PFSK-1 (cell line): ENCODE measurements around the gene KCNC3.

Experiments
- SIN3A ChIP-seq: IDR thresholded peaks from 2 replicates; pipeline ENCODE4 v1.6.1; 2012; ENCODE audit warnings: mild to moderate bottlenecking, low read length, moderate library complexity, borderline replicate concordance; ENCODE audit not compliant: insufficient read depth
- TAF1 ChIP-seq: IDR thresholded peaks from 2 replicates; pipeline ENCODE4 v1.6.1; 2012; ENCODE audit warnings: low read length, control low read depth, borderline replicate concordance; ENCODE audit not compliant: insufficient read depth

GRCh38 chr19:50327013-50327412, 2.2 kb downstream of the KCNC3 start:
- TF ChIP-seq SIN3A = no peak
- no peak for TF ChIP-seq TAF1
